Liver (tissue), 3 donors: ENCODE measurements around the gene PNMT.

Experiments
- CTCF ChIP-seq: fragments of 150-350 bp; IDR thresholded peaks from 2 replicates; pipeline ENCODE4 v1.5.1; 2017; ENCODE audit warnings: improper control_type of control experiment, low read depth, low read length; ENCODE audit not compliant: missing input control
- JUND ChIP-seq, 2 donors: IDR thresholded peaks; 2 replicates each; pipeline ENCODE4 v1.6.1; 2016; ENCODE audit warnings: antibody characterized with exemption in 2 of 2
- donor health status: healthy.
- donor health status: healthy.

DNA sequence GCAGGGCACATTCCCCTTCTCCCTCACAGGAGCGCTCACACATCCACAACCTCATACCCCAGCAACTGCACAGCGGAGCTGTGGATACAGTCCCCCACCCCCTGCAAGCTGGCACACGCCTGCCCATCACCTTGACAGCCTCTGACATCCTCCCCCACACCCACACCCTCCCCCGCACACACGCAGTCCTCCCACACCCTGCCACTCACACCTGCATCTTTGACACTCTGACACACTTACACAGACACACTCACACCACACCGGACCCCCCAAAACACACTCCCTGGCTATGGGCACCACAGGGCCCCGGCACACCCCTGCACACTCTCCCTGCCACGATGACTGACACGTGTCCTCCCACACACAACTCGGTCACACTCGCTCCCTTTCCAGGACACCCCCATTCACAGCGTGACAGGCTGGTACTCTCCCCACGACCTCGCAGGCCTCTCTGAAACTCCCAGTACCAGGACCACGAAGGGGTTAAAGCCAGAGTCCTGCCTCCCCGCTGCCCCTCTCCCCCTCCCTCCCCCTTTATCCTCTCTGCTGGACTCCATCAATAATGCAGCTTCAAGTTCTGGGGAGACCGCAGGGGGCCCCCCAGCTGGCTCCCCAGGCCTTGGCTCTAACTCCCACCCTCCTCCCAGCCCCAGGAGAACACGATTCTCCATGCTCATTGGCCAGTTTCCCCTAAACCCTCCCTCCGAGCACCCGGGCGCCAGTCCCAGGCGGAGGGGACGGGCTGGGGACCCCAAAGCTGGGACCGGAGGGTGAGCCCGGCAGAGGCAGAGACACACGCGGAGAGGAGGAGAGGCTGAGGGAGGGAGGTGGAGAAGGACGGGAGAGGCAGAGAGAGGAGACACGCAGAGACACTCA lies 41.8 kb upstream of the PNMT start, which contains the start of gene PPP1R1B:
- no peak for TF ChIP-seq CTCF
- no peak for TF ChIP-seq JUND (IDR thresholded peaks at IDR 0.05)
